GM11168 (cell line): Measurements from ENCODE around the gene PNPLA7.
"Not testable (repeated sequence)": the region's sequence is repeated elsewhere in the genome, so short reads cannot be mapped to it uniquely, and the experiment has no call there.

ENCODE experiments used
- in situ Hi-C: fragments of 300-500 bp; cut with MboI; formaldehyde crosslinking; loops from one replicate; pipeline ENCODE4 v1.12.0; 2022; ENCODE audit warnings: low sequenced_read_pairs; ENCODE audit not compliant: unreplicated experiment

PNPLA7 gene

GRCh38 chr9:137482094-137482781, 68.0 kb downstream of the PNPLA7 start:
- in situ Hi-C loops = no loop called here

- in situ Hi-C loops = no loop called here
These were observed 69.2 kb downstream of the PNPLA7 start for GRCh38 chr9:137480686-137481683.

DNA sequence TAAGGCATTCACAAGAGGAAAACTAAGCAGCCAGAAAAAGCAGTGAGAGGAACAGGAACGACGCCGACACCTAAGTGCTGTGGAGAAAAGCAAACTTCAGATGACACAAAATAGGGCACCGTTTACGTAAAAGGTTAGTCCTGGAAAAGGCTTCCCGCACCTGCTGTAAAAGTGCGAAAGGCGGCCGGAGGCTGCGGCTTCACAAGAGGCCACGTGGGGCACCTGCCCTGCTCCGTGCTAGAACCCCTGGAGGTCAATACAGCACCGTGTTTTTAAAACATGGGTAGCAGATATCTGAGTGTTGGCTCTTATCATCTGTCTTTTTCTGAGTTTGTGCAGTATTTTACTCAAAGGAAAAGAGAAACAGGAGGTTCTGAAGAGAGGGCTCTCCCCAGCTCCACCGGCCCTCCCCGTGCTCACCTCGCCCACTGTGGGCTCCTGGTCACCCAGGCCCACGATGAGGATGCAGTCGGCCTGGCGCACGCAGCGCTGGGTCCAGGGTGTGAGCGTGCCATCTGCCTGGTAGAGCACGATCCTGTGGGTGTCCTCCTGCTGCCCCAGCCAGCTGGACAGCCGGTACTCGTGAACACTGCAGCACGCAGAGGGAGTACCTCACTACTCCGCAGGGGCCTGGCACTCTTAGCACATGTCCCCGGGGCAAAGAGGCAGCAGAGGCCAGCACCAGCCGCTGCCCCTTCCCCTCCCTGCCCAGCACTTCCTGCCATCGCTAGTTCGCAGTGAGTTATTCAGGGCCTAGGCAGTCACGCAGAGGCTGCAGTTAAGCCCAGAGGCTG, 70.1 kb downstream of the PNPLA7 start:
- in situ Hi-C loops = no loop called here

DNA sequence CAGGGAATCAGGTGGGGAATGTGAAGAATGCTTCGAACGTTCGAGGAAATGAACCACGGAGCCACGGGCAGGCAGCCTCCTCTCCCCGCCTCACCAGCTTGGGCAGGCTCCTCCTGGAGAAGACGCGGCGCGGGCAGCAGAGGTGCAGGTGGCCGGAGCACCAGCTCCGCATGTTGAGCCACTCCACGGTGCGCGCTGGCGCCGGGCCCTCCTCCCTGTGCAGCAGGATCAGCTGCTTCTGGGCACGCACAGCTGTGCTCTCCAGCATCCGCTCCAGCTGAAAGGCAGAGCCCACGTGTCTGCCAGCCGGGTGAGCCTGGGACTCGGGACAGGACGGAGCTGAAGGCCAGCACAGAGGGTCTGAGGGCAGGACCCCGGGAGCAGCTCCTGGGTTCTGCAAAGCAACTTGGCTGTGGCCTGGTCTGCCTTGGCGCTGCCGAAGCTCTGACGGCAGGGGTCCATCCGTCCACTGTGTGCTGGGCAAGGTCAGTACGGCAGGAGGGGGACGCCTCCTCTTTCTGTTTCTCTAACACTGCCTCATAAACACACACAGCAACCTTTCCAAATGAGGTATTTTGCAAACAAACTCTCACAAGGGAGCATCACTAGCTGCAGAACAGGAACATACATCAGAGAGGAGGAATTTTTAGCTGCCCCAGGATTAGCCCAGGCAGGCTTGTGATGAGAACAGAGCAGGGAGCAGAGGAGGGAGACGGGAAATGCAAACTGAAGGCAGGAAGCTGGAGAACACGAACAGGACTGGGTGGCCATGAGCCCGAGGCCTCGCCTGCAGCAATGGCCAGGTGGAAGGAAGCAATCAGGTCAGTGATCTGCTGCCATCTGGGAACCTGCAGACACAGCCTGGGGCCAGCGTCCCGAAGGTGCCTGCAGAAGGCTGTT, 71.0 kb downstream of the PNPLA7 start:
- in situ Hi-C loops = no loop called here

GRCh38 chr9:137478613-137478961, 71.6 kb downstream of the PNPLA7 start:
- in situ Hi-C loops = no loop called here

GRCh38 chr9:137477778-137478612, 72.2 kb downstream of the PNPLA7 start:
- in situ Hi-C loops = no loop called here

DNA sequence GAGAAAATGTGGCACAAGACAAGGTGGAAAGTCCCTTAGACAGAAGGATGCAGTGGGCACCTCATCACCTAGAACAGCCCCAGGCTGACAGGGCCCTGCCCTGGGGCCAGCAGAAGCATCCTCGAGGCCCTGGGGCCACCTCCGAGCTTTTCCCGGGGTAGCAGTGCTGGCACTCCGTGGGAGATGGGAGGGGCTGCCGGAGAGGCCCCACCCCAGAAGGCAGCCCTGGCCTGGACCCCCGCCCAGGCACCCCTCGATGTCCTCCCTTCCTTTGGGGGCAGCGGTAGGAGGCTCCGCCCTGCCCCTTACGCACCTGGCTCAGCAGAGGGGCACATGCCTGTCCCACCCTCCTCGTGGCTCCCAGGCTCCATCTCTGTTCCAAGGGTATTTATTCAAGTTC, 73.3 kb downstream of the PNPLA7 start:
- in situ Hi-C loops = no loop called here

GRCh38 chr9:137475666-137476065, 74.5 kb downstream of the PNPLA7 start:
- in situ Hi-C loops = no loop called here

GRCh38 chr9:137474271-137474670, 75.9 kb downstream of the PNPLA7 start:
- in situ Hi-C loops = no loop called here

DNA sequence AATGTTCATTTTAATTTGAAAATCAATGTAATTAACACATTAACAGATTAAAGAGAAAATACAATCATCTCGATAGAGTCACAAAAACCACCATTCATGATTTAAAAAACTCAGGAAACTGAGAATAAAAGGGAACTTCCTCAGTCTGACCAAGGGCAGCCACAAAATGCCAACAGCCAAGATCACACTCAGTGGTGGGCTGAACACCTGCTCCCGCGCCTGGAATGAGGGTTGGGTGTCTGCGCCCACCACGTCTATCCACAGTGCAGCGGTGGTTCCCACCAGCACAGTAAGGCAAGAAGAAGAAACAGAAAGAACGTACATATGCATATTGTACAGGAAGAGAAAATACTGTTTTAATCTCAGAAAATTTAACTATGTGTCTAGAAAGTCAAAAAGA, 79.4 kb downstream of the PNPLA7 start:
- in situ Hi-C loops = no loop called here

- in situ Hi-C loops = no loop called here
These were observed 82.3 kb downstream of the PNPLA7 start for GRCh38 chr9:137467896-137468295.

- in situ Hi-C loops = no loop called here
These were observed 83.0 kb downstream of the PNPLA7 start for GRCh38 chr9:137467161-137467581.

- in situ Hi-C loops = not testable (repeated sequence)
These were observed 83.7 kb downstream of the PNPLA7 start for GRCh38 chr9:137466389-137467085.

- in situ Hi-C loops = no loop called here
These were observed 84.3 kb downstream of the PNPLA7 start for GRCh38 chr9:137465720-137466388.

GRCh38 chr9:137465000-137465719, 85.0 kb downstream of the PNPLA7 start:
- in situ Hi-C loops = no loop called here

DNA sequence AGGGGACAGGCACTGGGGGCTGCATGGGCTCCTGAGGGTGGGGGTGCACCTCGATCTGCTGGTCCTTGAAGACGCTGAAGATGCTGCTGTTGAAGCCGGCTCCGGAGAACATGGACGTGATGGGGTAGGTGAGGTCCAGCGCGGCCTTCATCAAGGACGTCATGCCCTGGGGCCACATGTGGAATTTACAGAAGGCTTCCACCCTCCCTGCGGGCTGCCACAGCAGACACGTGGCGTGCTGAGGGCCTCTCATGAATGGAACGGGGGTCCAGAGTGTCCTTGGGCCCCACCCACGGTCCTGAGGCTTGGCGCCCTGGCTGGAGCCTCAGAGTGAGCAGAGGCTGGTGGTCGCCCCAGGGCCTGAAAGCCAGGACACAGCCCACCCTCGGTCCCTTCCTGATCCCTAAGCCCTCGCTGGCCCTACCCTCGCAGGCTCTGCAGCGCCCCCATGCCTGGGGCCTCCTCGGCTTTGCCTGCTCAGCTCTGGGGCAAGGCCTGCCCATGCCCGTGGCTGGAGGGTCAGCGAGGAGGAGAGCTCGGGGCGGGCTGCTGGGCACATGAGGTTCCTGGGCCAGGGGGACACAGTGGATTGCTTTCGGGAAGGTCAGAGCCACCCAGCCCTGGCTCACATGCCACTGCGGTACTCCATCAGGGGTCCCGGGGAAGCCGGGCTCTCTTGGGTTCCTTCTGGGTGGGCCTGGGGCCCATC, 85.8 kb downstream of the PNPLA7 start:
- in situ Hi-C loops = no loop called here

- in situ Hi-C loops = no loop called here
These were observed 86.3 kb downstream of the PNPLA7 start for GRCh38 chr9:137463931-137464290.
